Astrocyte (in vitro differentiated cells and primary cell): ENCODE results near the gene LASP1NB.
A peak's percentile ranks its signal among the peaks of the same experiment; 100 is the strongest.

ENCODE experiments used
- DNase-seq: peaks from one replicate; pipeline ENCODE4 v3.0.0-alpha.2; 2010; ENCODE audit warnings: low read depth
- FAIRE-seq: peaks from 2 replicates; lab custom pipeline; 2011; peaks lifted over from hg19 to GRCh38; lab: Jason Lieb, UNC
- H2AFZ ChIP-seq: 2 replicates; pipeline ENCODE4 v1.6.0; 2012; ENCODE audit warnings: low read depth, low read length, inconsistent platforms
- H3K27ac ChIP-seq: 2 replicates; pipeline ENCODE4 v1.5.1; 2011; ENCODE audit warnings: low read depth, low read length, inconsistent platforms
- H3K27me3 ChIP-seq: 2 replicates; pipeline ENCODE4 v1.6.0; 2011; ENCODE audit warnings: low read length, inconsistent platforms; ENCODE audit not compliant: insufficient read depth
- H3K36me3 ChIP-seq: 2 replicates; pipeline ENCODE4 v1.5.1; 2011; ENCODE audit warnings: low read length, inconsistent platforms; ENCODE audit not compliant: insufficient read depth
- H3K4me1 ChIP-seq: 2 replicates; pipeline ENCODE4 v1.5.1; 2011; ENCODE audit warnings: low read length, inconsistent platforms; ENCODE audit not compliant: insufficient read depth
- H3K4me2 ChIP-seq: 2 replicates; pipeline ENCODE4 v1.6.0; 2012; ENCODE audit warnings: low read length, inconsistent platforms
- H3K4me3 ChIP-seq: 2 replicates; pipeline ENCODE4 v1.5.1; 2011; ENCODE audit warnings: low read depth, mild to moderate bottlenecking, low read length, inconsistent platforms; ENCODE audit not compliant: insufficient read depth
- H3K79me2 ChIP-seq: 2 replicates; pipeline ENCODE4 v1.6.0; 2012; ENCODE audit warnings: mild to moderate bottlenecking, low read length, inconsistent platforms; ENCODE audit not compliant: insufficient read depth
- H3K9ac ChIP-seq: 2 replicates; pipeline ENCODE4 v1.6.0; 2012; ENCODE audit warnings: mild to moderate bottlenecking, low read length, inconsistent platforms
- H3K9me3 ChIP-seq: 2 replicates; pipeline ENCODE4 v1.5.1; 2012; ENCODE audit warnings: low read depth, mild to moderate bottlenecking, low read length, inconsistent platforms; ENCODE audit not compliant: insufficient read depth
- H4K20me1 ChIP-seq: 2 replicates; pipeline ENCODE4 v1.6.0; 2012; ENCODE audit warnings: low read length, inconsistent platforms; ENCODE audit not compliant: insufficient read depth
- H3K27ac Mint-ChIP-seq: one replicate; pipeline ENCODE4 v1.8.0; 2021; ENCODE audit warnings: mild to moderate bottlenecking, mixed read lengths; ENCODE audit not compliant: unreplicated experiment
- H3K27me3 Mint-ChIP-seq: one replicate; pipeline ENCODE4 v1.8.0; 2021; ENCODE audit warnings: low read depth, mixed read lengths; ENCODE audit not compliant: unreplicated experiment
- H3K36me3 Mint-ChIP-seq: one replicate; pipeline ENCODE4 v1.8.0; 2021; ENCODE audit warnings: low read depth, mixed read lengths; ENCODE audit not compliant: unreplicated experiment
- H3K4me1 Mint-ChIP-seq: one replicate; pipeline ENCODE4 v1.8.0; 2021; ENCODE audit warnings: low read depth, mixed read lengths; ENCODE audit not compliant: unreplicated experiment
- H3K4me3 Mint-ChIP-seq: one replicate; pipeline ENCODE4 v1.8.0; 2021; ENCODE audit warnings: mild to moderate bottlenecking, moderate library complexity, mixed read lengths; ENCODE audit not compliant: unreplicated experiment
- H3K9me3 Mint-ChIP-seq: one replicate; pipeline ENCODE4 v1.8.0; 2021; ENCODE audit warnings: mild to moderate bottlenecking, mixed read lengths; ENCODE audit not compliant: unreplicated experiment
- CTCF ChIP-seq: IDR thresholded peaks from 2 replicates; pipeline ENCODE4 v1.5.1; 2011; ENCODE audit warnings: low read depth, mild to moderate bottlenecking, inconsistent platforms, low read length, moderate library complexity; ENCODE audit not compliant: insufficient read depth
- EZH2 ChIP-seq: IDR thresholded peaks from 2 replicates; pipeline ENCODE4 v1.6.1; 2012; ENCODE audit warnings: mild to moderate bottlenecking, low read length, inconsistent platforms; ENCODE audit not compliant: insufficient read depth

The LASP1NB gene

DNA sequence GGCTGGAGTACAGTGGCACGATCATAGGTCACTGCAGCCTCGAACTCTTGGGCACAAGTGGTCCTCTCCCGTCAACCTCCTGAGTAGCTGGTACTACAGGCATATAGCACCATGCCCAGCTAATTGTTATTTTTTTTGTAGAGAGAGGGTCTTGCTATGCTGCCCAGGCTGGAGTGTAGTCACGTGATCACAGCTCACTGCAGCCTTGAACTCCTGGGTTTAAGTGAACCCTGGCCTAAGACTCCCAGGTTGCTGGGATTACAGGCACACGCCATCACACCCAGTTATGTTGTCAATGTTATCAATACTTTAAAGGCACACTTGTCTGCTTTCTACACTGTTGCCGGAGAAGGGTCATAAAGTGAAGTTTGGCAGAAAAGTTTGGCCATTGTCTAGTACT lies 22.0 kb upstream of the LASP1NB start:
- no peak overlapping the region for H3K27ac ChIP-seq
- H3K36me3 Mint-ChIP-seq: peaks cover 22% of the 10 kb centered on the region
- H3K9ac ChIP-seq: no peak overlapping the region
- no peak overlapping the region for H2AFZ ChIP-seq
- H3K4me3 Mint-ChIP-seq: no peak overlapping the region
- TF ChIP-seq CTCF: no peak
- H3K79me2 ChIP-seq: peaks cover 68% of the 10 kb centered on the region
- H3K4me1 Mint-ChIP-seq: peaks cover 46% of the 10 kb centered on the region
- peaks cover 93% of the 10 kb centered on the region for H4K20me1 ChIP-seq
- no peak overlapping the region for H3K27ac Mint-ChIP-seq
- H3K9me3 ChIP-seq: no peaks in the 10 kb centered on the region
- H3K4me1 ChIP-seq: peaks cover 34% of the 10 kb centered on the region
- H3K36me3 ChIP-seq: peaks cover 31% of the 10 kb centered on the region
- no peaks in the 10 kb centered on the region for H3K27me3 Mint-ChIP-seq
- no peak overlapping the region for H3K4me2 ChIP-seq
- H3K27me3 ChIP-seq: no peaks in the 10 kb centered on the region
- DNase-seq: no peak
- FAIRE-seq: no peak
- H3K9me3 Mint-ChIP-seq: no peaks in the 10 kb centered on the region
- H3K4me3 ChIP-seq: no peak overlapping the region

DNA sequence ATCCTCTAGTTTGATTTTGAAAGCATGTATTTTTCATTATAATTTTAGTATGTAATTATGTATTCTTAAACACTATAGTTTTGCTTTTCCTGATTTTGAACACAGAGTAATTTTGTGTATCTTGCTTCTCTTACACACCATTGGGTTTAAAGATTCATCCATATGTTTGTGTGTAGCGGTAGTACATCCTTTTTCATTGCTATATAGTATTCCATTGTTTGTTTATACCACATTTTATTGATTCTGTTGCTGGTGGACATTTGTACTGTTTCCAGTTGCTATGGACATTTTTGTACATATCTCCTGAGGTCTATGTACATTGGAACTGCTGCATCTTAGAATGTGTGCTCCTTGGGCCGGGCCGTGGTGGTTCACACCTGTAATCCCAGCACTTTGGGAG lies 20.5 kb upstream of the LASP1NB start:
- TF ChIP-seq CTCF: no peak
- no peak for TF ChIP-seq EZH2
- H3K9me3 ChIP-seq: no peaks in the 10 kb centered on the region
- no peak overlapping the region for H3K4me3 ChIP-seq
- peaks cover 75% of the 10 kb centered on the region for H3K79me2 ChIP-seq
- Mint-ChIP-seq H3K27ac (peak overlapping the region; percentile 42), H3K36me3 (peaks cover 19% of the 10 kb centered on the region), H3K4me3 (no peak overlapping the region), H3K9me3 (no peaks in the 10 kb centered on the region), H3K4me1 (peaks cover 38% of the 10 kb centered on the region), H3K27me3 (no peaks in the 10 kb centered on the region)
- H2AFZ ChIP-seq: no peak overlapping the region
- FAIRE-seq (no peak), DNase-seq (no peak)
- H3K4me1 ChIP-seq: peaks cover 26% of the 10 kb centered on the region
- H4K20me1 ChIP-seq: peaks cover 91% of the 10 kb centered on the region
- H3K4me2 ChIP-seq: no peak overlapping the region
- H3K36me3 ChIP-seq: peaks cover 36% of the 10 kb centered on the region
- no peak overlapping the region for H3K9ac ChIP-seq
- H3K27me3 ChIP-seq: no peaks in the 10 kb centered on the region
- no peak overlapping the region for H3K27ac ChIP-seq

DNA sequence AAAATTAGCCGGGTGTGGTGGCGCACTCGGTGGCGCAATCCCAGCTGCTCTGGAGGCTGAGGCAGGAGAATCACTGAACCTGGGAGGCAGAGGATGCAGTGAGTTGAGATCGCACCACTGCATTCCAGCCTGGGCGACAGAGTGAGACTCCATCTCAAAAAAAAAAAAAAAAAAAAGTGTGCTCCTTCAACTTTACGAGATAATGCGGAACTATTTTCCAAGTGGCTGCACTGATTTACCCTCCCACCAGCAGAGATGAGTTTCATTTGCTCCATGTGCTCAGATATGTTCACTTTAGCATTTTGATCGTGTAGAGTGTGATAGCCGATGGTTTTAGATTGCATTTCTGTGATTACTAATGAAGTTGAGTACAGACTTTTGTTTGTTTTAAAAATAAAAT lies 20.0 kb upstream of the LASP1NB start:
- H4K20me1 ChIP-seq: peaks cover 91% of the 10 kb centered on the region

More for the DNA sequence above, 20.0 kb upstream of the LASP1NB start:
- H3K4me1 Mint-ChIP-seq: peaks cover 38% of the 10 kb centered on the region
- Histone ChIP-seq H3K9me3 (no peaks in the 10 kb centered on the region), H3K4me2 (no peak overlapping the region), H3K9ac (no peak overlapping the region), H3K79me2 (peaks cover 79% of the 10 kb centered on the region), H3K4me3 (no peak overlapping the region), H3K4me1 (peaks cover 24% of the 10 kb centered on the region), H3K36me3 (peaks cover 36% of the 10 kb centered on the region), H3K27me3 (no peaks in the 10 kb centered on the region), H2AFZ (no peak overlapping the region), H3K27ac (no peak overlapping the region)
- DNase-seq (no peak), FAIRE-seq (no peak)
- peak overlapping the region; percentile 62 for H3K27ac Mint-ChIP-seq
- no peaks in the 10 kb centered on the region for H3K9me3 Mint-ChIP-seq
- TF ChIP-seq CTCF: no peak
- TF ChIP-seq EZH2: no peak
- H3K36me3 Mint-ChIP-seq: peaks cover 21% of the 10 kb centered on the region
- no peak overlapping the region for H3K4me3 Mint-ChIP-seq
- H3K27me3 Mint-ChIP-seq: no peaks in the 10 kb centered on the region
